Measurements from ENCODE around the gene JAG1. TPM values are rescaled to one million over a fixed set of nuclear protein-coding genes. Genes with fewer than 3 reads are reported as not detected.

Gene JAG1
- total RNA-seq, 1 experiment from 2014 or later, result 89.6 TPM

- in situ Hi-C loops (cut with HindIII; ENCODE audit: low pct_unique_long_range_greater_than_20kb, low sequenced_read_pairs), result no loop called here
- no peak for DNase-seq (ENCODE audit: low read depth, low spot score)
Observed at GRCh38 chr20:10647909-10648308, 25.9 kb downstream of the JAG1 start.

GRCh38 chr20:10647471-10647870, 26.3 kb downstream of the JAG1 start:
- no peak for DNase-seq (ENCODE audit: low read depth, low spot score)
- in situ Hi-C loops (cut with HindIII; ENCODE audit: low pct_unique_long_range_greater_than_20kb, low sequenced_read_pairs), result no loop called here

GRCh38 chr20:10646886-10647420, 26.8 kb downstream of the JAG1 start:
- no peak for DNase-seq (ENCODE audit: low read depth, low spot score)
- in situ Hi-C loops (cut with HindIII; ENCODE audit: low pct_unique_long_range_greater_than_20kb, low sequenced_read_pairs), result no loop called here

- no peak for DNase-seq (ENCODE audit: low read depth, low spot score)
- in situ Hi-C loops (cut with HindIII; ENCODE audit: low pct_unique_long_range_greater_than_20kb, low sequenced_read_pairs), result no loop called here
Observed at GRCh38 chr20:10646006-10646405, 27.8 kb downstream of the JAG1 start.

- no peak for DNase-seq (ENCODE audit: low read depth, low spot score)
- in situ Hi-C loops (cut with HindIII; ENCODE audit: low pct_unique_long_range_greater_than_20kb, low sequenced_read_pairs), result no loop called here
Observed at GRCh38 chr20:10645205-10645570, 28.6 kb downstream of the JAG1 start.

GRCh38 chr20:10644458-10645204, 29.2 kb downstream of the JAG1 start:
- in situ Hi-C loops (cut with HindIII; ENCODE audit: low pct_unique_long_range_greater_than_20kb, low sequenced_read_pairs), result no loop called here
- no peak for DNase-seq (ENCODE audit: low read depth, low spot score)

GRCh38 chr20:10643560-10643873, 30.3 kb downstream of the JAG1 start:
- in situ Hi-C loops (cut with HindIII; ENCODE audit: low pct_unique_long_range_greater_than_20kb, low sequenced_read_pairs), result no loop called here
- DNase-seq (ENCODE audit: low read depth, low spot score), result no peak

- no peak for DNase-seq (ENCODE audit: low read depth, low spot score)
- in situ Hi-C loops (cut with HindIII; ENCODE audit: low pct_unique_long_range_greater_than_20kb, low sequenced_read_pairs), result no loop called here
Observed at GRCh38 chr20:10642856-10643559, 30.8 kb downstream of the JAG1 start.

GRCh38 chr20:10641893-10642292, 31.9 kb downstream of the JAG1 start:
- in situ Hi-C loops (cut with HindIII; ENCODE audit: low pct_unique_long_range_greater_than_20kb, low sequenced_read_pairs), result no loop called here
- DNase-seq (ENCODE audit: low read depth, low spot score), result no peak

- in situ Hi-C loops (cut with HindIII; ENCODE audit: low pct_unique_long_range_greater_than_20kb, low sequenced_read_pairs), result no loop called here
- DNase-seq (ENCODE audit: low read depth, low spot score), result no peak
Observed at GRCh38 chr20:10641467-10641866, 32.3 kb downstream of the JAG1 start.

GRCh38 chr20:10640897-10641296, 32.9 kb downstream of the JAG1 start:
- in situ Hi-C loops (cut with HindIII; ENCODE audit: low pct_unique_long_range_greater_than_20kb, low sequenced_read_pairs), result no loop called here
- DNase-seq (ENCODE audit: low read depth, low spot score), result no peak

- in situ Hi-C loops (cut with HindIII; ENCODE audit: low pct_unique_long_range_greater_than_20kb, low sequenced_read_pairs), result no loop called here
Observed at GRCh38 chr20:10639737-10640556, 33.9 kb downstream of the JAG1 start.

GRCh38 chr20:10639077-10639736, 34.6 kb downstream of the JAG1 start:
- in situ Hi-C loops (cut with HindIII; ENCODE audit: low pct_unique_long_range_greater_than_20kb, low sequenced_read_pairs), result no loop called here
- DNase-seq (ENCODE audit: low read depth, low spot score), result no peak

More at GRCh38 chr20:10639737-10640556, 33.9 kb downstream of the JAG1 start:
- no peak for DNase-seq (ENCODE audit: low read depth, low spot score)

GRCh38 chr20:10637563-10637962, 36.2 kb downstream of the JAG1 start:
- in situ Hi-C loops (cut with HindIII; ENCODE audit: low pct_unique_long_range_greater_than_20kb, low sequenced_read_pairs), result no loop called here
- DNase-seq (ENCODE audit: low read depth, low spot score), result no peak

GRCh38 chr20:10637031-10637559, 36.7 kb downstream of the JAG1 start:
- DNase-seq (ENCODE audit: low read depth, low spot score), result no peak
- in situ Hi-C loops (cut with HindIII; ENCODE audit: low pct_unique_long_range_greater_than_20kb, low sequenced_read_pairs), result no loop called here

GRCh38 chr20:10636326-10636818, 37.4 kb downstream of the JAG1 start:
- in situ Hi-C loops (cut with HindIII; ENCODE audit: low pct_unique_long_range_greater_than_20kb, low sequenced_read_pairs), result no loop called here
- no peak for DNase-seq (ENCODE audit: low read depth, low spot score)

GRCh38 chr20:10635476-10636208, 38.2 kb downstream of the JAG1 start:
- no peak for DNase-seq (ENCODE audit: low read depth, low spot score)
- in situ Hi-C loops (cut with HindIII; ENCODE audit: low pct_unique_long_range_greater_than_20kb, low sequenced_read_pairs), result no loop called here

All from SK-MEL-5 (cell line).